Stimulated activated CD4-positive, alpha-beta T cell treated with anti-CD3 and anti-CD28 coated beads, Interleukin-4, amount 100 ng/mL, for 24 hours (primary cell): ENCODE measurements around the gene NELL1.
"Not testable (repeated sequence)": the region's sequence is repeated elsewhere in the genome, so short reads cannot be mapped to it uniquely, and the experiment has no call there.

ENCODE experiments used
- DNase-seq: peaks from one replicate; pipeline ENCODE4 v3.0.0-alpha.2; 2020

The NELL1 gene

DNA sequence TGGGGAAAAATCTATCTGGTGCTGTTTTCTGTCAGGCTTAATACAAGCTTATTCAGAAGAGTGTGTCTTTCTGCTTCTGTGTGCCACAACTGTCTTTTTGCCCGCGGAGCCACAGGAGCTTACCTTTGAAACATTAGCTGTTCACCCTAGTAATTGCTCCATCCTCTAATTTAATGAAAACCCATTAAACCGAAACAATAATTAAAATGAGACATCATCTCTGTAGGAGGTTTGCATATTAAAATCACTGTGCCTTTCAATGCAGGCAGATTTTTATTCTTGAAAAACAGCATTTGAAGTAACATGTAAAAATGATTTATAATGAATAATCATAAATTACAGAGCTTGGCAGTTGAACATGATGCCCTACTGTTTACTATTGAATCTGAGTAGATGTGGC is 102.3 kb downstream of the NELL1 start:
- DNase-seq = no peak

DNA sequence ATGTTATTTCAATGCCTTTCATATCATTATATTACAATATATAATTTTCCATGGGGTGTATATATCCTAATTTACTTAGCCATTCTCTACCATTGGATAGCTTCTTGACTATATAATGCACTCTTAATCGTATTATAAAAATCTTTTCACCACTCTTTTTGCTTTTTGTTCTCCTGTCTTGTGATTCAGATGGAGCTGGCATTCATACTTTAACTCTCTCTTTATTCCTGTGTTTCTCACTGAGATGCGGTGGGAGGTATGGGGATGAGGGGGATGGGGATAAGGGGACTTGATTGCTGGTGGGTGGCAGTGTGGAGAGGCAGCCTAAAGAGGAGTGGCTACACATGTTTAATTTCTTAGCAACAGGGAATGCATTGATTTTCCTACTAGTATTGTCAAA is 105.9 kb downstream of the NELL1 start:
- DNase-seq = no peak

DNA sequence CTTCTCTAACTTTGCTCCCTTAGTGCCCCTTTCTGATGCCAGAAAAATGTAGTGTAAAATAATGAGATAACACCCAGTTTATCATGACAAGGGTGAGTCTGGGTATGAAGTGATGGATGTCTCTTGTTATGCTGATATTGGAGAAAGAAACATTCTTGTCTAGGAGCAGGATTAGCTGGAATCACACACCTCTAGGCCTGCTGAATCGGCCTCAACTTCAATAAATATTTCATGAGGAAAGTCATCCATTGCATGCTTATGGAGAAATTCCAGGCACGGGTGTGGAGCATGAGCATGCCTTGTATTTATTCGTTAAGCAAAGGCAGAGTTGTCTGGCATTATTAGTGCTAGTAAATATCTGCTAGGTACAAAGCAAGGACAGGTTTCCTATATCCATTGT is 113.4 kb downstream of the NELL1 start:
- no peak for DNase-seq

DNA sequence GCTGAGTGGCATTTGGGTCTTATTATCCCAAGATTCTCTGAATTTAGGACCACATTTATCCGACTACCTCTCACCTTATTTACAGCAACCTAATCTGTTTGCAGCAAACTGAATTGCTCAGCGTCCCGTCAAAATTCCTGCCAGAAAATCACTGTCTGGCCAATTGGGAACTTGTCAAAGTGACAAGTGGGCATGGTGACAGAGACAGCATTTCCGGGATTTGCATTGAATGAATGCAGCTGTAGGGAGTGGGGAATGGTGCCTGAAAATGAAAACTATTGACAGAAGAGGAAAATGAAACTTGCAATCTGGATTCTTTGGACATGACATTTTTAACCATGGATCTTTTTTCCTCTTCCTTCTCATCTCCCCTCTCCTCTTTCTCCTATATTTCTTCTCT is 113.8 kb downstream of the NELL1 start:
- DNase-seq = no peak

DNA sequence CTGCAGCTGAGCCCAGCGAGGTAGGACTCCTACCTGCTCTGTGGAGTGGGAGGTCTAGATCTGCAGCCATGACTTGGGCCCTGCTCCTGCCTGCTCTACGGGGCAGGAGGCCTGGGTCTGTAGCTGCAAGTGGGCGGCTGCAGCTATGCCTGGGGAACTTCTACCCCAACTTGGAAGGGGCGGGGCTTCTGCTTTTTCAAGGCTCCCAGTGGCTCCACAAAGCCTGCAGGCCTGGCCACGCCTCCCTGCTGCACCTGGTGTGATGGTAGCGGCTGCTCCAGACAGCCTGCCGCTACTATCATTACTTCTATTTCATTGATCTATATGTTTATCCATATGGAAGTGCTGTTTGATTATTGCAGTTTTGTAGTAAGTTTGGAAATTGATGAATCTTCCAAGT is 121.2 kb downstream of the NELL1 start:
- no peak for DNase-seq

DNA sequence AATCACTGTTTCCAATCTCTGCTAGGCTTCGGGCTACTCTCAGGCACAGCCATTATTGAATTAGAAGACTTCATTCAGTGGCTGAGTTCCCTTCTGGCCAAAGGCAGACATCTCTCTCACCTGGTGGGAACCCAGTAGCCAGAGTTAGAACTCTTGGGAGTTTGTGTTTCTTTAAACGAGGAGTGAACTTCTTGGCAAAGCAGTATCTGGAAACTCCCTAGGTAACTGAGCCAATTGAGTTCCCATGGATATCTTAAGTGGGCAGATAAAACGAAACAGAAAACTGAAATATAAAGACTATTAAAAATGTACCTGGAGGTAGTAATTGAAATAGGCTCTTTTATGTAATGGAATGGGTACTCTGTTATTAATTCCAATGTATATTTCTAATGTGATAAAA is 125.6 kb downstream of the NELL1 start:
- no peak for DNase-seq

DNA sequence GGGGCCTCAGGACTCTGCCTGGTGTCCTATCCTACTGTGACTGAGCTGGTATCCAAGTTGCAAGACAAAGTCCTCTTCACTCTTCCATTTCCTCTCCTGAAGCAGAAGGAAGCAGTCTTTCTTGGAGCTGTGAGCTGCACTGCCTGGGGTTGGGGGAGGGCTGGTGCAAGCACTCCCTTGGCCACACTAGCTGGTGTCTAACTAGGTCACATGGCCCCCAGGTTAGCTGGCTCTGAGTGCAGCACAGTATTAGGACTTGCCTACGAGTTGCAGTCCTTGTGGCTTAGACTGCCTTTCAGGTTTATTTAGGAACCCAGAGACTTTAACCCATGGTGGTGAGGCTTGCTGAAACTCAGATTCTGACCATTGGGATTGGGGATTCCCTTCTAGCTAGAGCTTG is 138.9 kb downstream of the NELL1 start:
- no peak for DNase-seq

DNA sequence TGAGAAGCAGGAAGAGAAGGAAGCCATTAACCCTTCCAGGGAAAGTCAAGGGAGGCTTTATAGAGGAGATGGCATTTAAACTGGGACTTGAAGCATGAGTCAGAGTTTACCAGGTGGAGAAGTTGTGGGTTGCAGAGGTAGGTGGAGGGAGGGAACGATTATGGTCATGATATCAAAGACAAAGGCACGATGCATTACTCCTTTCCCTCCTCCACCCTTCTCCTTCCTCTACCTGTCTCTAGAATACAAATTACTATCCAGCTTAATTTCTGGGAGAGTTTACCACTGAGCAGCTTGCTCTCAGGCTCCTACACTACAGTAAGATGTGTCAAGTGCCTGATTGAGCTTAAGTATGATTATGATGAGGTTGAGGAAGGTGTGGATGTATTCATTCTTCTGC is 151.7 kb downstream of the NELL1 start:
- no peak for DNase-seq

DNA sequence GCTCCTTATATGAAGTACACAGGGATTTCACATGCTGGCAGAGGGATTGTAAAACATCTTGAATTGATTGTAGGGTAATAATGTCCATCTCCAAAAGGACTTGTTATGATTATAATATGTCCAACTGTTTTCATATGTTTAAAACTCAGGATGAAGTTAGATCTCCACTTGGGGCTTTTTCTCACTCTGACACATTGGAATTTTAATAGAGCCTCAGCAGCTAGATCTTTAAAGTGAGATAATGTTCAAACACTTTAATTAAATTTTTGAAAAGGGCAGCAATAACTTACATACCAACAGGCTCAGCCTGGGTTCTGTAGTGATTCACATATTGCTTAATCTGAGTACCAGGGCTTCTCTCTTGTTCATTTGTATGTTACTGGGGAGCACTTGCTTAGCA is 152.1 kb downstream of the NELL1 start:
- no peak for DNase-seq

DNA sequence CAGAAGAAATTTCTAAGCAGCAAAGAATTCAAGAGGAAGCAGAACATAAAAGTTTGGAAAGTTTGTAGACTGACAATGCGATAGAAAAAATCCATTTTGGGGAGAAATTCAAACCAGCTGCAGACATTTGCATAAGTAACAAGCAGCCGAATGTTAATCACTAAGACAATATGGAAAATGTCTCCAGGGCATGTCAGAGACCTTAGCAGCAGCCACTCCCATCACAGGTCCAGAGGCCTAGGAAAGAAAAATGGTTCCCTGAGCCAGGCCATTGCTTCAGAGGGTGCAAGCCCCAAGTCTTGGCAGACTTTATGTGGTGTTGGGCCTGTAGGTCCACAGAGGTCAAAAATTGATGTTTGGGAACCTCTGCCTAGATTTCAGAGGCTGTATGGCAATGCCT is 155.4 kb downstream of the NELL1 start:
- no peak for DNase-seq

DNA sequence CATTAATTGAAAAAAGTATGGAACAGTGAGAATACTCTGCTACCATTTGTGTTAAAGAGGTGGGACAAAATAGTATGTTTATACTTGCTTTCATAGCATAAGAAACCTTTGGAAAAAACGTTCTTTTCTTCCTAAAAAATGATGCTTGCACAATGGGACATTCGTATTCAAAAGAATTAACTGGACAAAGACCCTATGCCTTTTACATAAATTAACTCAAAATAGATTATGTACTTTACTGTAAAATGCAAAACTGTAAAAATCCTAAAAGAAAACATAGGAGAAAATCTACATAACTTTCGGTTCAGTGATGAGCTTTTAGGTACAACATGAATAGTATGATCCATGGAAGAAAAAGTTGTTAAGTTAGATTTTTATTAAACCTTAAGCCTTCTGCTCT is 166.2 kb downstream of the NELL1 start:
- DNase-seq = no peak

DNA sequence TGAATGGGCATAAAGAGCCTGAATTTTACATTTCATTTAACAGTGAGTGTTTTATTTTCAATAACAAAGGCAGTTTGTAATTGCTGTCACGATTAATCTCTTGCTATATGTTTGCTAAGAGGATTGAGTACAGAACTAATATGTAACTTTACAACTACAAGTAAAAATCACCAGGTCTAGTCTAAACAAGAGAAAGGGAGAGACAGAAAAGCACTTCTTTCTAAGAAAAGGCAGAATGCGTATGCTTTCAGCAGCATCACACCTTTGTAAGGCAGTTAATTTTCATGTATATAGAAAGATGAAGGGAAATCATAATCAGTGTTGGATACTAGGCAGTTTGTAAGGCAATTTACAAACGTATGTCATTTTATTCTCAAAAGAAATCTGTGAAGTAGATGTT is 169.8 kb downstream of the NELL1 start:
- no peak for DNase-seq

DNA sequence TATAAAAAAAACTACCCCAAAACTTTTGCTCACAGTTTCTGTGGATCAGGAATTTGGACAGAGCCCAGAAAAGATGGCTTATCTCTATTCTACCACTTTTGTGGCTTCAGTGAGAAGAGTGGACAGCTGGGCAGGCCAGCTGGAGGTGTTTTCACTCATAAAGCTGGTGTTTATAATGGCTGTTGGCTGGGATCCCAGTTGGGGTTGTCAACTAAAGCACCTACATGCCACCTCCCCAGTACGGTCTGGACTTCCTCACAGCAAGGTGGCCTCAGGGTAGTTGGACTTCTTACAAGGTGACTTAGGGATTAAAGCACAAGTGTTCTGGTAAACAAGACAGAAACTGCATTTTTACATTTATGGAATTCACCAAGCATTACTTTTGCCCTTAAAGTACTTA is 171.0 kb downstream of the NELL1 start:
- DNase-seq = no peak

DNA sequence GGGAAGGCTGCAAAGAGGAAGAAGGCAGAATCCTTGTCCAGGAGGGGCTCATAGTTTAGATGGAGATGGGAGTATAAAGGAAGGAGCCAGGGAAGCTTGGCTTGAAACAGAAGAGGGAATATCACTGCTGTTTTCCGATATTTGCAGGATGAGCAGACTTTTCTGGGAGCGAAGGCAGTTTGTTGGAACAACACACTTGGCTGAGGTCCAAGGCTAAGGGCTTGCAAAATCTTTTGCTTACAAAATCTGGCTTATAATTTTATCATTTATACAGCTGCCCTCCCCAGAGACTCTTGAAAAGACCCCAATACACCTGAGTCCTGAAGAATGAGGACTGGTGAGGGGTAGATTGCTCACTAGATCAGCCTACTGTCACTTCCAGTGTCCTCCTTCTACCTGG is 174.8 kb downstream of the NELL1 start:
- no peak for DNase-seq

DNA sequence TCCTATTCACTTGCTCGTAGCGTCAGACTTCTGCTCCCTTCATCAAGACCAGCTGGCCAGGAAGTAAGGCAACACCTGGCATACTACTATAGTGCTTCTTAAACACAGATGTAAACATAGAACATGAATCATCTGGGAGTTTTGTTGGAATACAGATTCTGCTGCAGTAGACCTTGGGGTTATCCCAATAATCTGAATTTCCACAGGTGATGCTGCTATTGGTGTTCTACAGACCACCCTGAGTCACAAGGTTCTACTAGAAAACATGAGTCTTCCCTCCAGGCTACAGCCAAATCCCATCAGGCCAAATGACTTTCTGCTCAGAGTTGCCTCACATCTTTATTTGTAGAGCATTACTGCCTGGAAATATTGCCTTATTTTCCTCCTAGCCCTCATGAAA is 175.2 kb downstream of the NELL1 start:
- DNase-seq = no peak

DNA sequence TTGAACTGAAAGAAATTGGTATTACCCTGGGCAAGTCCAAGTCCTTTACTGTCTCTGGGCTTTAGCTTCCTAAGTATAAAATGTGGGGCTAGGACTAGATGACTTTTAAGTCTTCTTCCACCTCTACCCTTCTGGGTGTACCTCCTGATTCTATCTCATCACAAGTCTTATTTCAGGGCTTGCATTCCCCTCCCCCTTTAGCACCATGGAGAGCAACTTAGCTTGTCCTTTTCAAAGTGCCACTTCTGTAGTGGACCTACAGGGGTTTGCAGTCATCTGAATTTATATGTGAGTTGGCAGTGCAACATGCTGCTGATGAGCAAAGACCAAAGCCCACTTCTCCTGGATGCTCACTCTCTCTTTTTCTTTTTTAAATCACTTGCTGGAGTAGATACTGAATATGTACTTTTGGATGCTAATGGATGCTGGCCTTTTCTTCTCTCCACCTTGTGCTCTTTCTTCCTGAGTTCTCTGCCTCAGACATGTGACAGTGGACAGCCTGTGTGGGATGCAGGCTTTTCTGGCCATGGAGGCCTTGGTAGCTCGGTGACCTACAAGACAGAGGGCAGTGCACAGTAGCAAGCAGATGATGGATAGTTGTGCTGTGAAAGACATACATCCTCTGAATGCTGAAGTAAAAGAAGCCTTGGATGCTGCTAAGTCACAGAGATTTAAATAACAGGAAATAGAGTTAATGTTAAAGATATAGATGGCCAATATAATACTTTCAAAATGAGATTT is 185.0 kb downstream of the NELL1 start:
- no peak for DNase-seq

DNA sequence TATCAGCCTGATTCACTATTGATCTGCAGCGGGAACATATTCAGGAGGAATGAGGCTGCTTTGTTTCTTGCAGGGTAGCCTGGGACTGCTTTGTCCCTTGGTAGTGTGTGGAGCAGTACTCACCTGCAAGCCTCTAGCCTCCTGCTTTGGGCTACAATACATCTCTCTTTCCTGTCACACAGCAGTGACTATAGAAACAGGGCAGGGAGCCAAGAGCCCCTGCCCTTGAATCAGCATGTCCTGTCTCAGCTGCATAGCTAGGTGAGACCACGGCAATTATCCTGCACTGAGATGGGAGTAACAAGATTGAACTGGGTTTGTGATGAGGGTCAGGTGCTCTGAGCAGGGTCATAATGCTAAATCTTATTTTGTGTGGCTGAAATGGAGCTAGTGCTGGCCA is 191.9 kb downstream of the NELL1 start:
- no peak for DNase-seq

DNA sequence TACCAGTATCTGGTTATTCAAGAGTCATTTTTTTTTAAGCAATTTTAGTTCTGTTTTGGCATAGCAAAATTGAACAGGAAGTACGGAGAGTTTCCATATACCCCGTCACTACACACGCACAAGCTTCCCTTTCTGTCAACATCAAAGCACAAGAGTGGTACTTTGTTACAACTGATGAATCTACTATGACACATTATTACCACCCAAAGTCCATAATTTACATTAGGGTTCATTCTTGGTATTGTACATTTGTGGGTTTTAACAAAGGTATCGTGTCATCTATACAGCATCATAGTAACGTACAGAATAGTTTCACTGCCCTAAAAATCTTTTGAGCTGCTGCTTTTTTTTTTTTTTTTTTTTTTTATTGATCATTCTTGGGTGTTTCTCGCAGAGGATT is 192.9 kb downstream of the NELL1 start:
- not testable (repeated sequence) for DNase-seq

DNA sequence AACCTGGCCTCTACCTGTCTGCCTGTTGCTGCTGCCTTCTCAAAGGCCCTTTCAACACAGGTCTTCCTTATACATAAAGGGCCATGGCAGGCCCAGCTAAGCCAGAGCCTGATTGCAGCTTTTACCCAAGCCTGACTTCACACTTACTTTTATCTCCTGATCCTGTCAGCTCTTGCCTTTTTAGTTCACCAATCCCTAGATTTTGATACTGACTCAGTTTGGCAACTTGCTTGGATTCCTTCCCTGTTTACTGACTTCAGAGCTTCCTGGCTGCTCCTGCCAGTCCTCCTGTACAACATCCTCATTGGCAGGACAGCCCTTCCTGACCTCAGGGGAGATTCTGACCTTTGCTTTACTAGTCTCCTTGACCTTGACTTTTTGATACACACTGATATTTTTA is 195.2 kb downstream of the NELL1 start:
- DNase-seq = no peak

DNA sequence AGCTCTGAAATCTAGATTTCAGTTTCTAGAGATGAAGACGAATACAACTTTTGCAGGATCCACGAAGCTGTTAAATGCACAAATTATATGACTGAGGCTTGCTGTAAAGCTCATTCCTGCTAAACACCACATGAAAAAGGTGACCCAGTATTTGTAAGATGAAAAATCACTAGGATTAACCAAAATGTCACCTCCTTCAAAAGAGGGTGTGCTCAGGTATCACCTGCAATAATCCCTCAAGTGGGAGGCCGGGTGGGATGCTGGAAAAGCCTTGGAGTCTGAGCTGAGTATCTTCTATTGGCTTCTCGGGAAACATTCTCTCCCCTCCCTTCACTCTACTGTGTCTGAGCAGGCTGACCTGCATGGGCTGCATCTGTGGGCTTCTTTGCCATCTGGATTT is 195.8 kb downstream of the NELL1 start:
- DNase-seq = no peak

DNA sequence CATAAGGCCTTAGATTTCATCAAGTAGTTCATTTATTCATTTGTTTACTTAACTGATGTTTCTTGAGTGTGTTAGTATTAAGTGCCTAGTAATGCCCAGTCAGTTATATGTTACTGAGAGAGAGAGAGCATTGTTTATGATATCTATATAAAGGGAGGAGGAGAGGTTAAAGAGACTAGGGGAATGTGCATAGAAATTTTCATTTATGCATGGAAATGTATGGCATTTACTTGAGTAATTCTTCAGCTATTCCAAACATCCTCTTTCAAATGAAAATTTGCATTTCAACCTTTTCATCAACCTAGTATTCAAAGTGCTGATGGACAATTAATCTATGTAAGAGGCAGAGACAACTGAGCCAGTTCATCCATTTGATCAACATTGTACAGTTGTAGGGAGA is 199.7 kb downstream of the NELL1 start:
- DNase-seq = no peak

DNA sequence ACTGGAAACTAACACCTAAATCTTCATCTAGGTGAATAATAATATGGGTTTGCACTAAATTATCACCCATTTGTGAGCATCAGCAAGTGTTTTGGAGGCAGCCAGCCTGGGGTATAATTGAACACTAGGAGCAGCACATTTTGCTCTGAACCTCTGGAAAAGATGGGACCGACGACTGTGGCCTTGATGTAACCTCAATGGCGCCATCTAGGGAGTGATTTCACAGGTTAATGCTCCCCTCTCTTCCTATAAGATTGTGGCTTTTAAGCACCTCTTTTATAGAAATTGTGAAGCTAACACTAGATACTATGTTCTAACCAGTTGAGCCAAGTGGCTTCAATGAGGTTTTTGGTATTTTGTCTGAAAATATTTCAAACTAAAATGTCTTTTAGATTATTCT is 203.7 kb downstream of the NELL1 start:
- DNase-seq = no peak

DNA sequence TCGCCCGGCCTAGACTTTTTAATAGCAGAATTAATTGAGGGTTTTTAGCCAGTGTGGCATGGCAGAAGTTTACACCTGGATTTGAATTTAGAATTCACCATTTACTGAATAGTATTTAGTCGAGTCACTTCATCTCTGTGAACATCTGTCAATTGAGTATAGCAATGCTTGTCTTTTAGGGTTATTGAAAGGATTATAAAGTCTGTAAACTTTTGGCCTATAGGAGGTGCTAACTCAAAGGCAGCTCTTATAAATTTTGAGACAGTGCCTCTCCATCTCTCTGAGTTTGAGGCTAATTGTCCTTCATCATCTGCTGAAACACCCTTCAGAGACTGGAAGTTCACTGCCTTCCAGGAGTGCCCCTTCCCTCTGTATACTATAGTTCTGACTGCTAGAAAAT is 205.0 kb downstream of the NELL1 start:
- DNase-seq = no peak

DNA sequence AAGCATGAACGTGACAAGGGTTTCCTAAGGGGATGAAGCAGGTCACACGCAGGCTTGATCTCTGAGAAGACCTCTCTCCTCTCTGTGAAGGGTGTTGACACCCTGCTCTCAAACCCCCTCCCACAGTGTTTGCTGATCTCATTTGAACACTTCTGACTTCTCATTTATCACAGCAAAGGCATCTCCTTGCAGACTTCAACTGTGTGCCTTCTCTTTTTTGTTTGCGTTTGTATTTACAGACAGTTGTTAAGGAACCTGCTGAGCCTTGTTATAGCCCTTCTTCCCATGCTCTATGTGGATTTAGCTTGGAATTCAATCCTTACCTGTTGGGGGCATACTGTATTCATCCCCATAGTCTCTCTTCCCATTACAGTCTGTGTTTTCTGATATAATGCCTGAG is 206.5 kb downstream of the NELL1 start:
- DNase-seq = no peak

DNA sequence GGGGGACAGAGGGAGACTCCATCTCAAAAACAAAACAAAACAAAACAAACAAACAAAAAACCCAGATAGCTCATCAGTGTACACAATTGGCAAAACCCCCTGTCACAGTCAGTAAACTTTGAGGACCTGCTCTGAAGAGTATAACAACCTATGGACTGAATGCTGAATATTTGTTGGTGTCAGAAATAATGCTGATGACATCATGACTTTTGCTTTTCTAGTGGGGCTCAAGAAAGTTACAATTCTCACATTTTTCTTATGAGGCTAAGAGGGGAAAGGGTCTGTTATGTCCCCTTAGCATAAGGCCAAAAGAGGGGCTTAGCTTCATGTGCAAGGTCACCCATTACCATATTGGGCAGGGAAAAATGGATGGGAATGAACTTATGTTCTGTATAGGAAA is 207.4 kb downstream of the NELL1 start:
- no peak for DNase-seq

DNA sequence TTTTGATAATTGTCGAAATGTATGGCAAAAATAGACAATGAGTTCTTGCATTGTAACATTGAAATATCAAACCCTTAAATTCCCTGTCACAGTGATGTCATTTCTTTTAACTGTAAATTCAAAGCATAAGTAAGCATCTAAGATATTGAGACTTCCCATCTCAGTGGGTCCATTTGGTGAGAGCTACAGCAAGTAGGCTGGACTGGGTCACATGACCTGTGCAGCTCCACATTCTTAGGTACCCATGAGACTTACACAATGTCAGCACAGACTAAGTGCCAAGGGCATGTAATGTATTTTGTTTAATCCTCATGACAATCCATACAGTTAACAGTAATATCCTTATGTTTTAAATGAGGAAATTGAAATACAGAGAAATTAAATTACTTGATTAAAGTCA is 210.7 kb downstream of the NELL1 start:
- DNase-seq = no peak
